Chondrocyte (in vitro differentiated cells): ENCODE data around the gene WFDC1. TPM values are rescaled to one million over a fixed set of nuclear protein-coding genes. Genes with fewer than 3 reads are reported as not detected.

Source experiments
- DNase-seq: peaks from one replicate; pipeline ENCODE4 v3.0.0; 2021; ENCODE audit warnings: mixed read lengths, low spot score
- H3K27ac Mint-ChIP-seq: one replicate; pipeline ENCODE4 v1.8.0; 2021; ENCODE audit warnings: mild to moderate bottlenecking, moderate library complexity, mixed read lengths; ENCODE audit not compliant: unreplicated experiment
- H3K27me3 Mint-ChIP-seq: 2 replicates; pipeline ENCODE4 v1.8.0; 2021; ENCODE audit warnings: low read depth, mixed read lengths
- H3K36me3 Mint-ChIP-seq: 2 replicates; pipeline ENCODE4 v1.8.0; 2021; ENCODE audit warnings: low read depth, mixed read lengths
- H3K4me1 Mint-ChIP-seq: 2 replicates; pipeline ENCODE4 v1.8.0; 2021; ENCODE audit warnings: low read depth, mild to moderate bottlenecking, mixed read lengths
- H3K4me3 Mint-ChIP-seq: one replicate; pipeline ENCODE4 v1.8.0; 2021; ENCODE audit warnings: mild to moderate bottlenecking, moderate library complexity, mixed read lengths; ENCODE audit not compliant: unreplicated experiment
- H3K9me3 Mint-ChIP-seq: 2 replicates; pipeline ENCODE4 v1.8.0; 2021; ENCODE audit warnings: low read depth, mixed read lengths
- total RNA-seq: library from RNA; stranded (reverse); gene quantifications from 3 replicates; pipeline ENCODE4 v1.2.1, GENCODE V29; 2021
- TF ChIP-seq, protein P1 (sequence below): fragments of 200-600 bp; sonication (generic); IDR thresholded peaks from 2 replicates; pipeline ENCODE4 v1.5.0; 2021; ENCODE audit warnings: antibody characterized with exemption, mild to moderate bottlenecking, moderate library complexity

WFDC1 gene
- total RNA-seq, 1 donor from 2014 or later, result 5.6 TPM

DNA sequence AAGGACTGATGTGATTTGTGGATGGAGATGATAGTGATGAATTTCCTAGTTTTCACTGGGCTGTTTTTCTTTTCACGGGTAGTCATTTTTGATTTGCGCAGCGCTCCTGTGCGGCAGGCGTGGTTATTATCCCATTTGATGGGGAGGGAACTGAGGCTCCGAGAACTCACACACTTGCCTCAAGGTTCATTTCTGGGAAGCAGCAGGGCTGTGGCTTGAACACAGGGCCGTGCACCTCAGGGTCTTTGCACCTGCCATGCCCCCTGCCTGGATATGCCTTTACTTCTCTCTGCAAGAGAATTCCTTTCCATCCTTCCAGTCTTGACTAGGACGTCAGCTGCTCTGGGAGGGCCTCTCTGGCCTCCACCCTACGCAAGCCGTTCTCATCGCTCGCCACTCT is 16.3 kb upstream of the WFDC1 start:
- Mint-ChIP-seq H3K4me3 (no peak overlapping the region), H3K36me3 (no peaks in the 10 kb centered on the region), H3K27me3 (peaks cover 33% of the 10 kb centered on the region), H3K27ac (no peak overlapping the region), H3K9me3 (no peaks in the 10 kb centered on the region), H3K4me1 (peaks cover 3% of the 10 kb centered on the region)
- peak; percentile 36 for DNase-seq
- TF ChIP-seq, protein P1, sequence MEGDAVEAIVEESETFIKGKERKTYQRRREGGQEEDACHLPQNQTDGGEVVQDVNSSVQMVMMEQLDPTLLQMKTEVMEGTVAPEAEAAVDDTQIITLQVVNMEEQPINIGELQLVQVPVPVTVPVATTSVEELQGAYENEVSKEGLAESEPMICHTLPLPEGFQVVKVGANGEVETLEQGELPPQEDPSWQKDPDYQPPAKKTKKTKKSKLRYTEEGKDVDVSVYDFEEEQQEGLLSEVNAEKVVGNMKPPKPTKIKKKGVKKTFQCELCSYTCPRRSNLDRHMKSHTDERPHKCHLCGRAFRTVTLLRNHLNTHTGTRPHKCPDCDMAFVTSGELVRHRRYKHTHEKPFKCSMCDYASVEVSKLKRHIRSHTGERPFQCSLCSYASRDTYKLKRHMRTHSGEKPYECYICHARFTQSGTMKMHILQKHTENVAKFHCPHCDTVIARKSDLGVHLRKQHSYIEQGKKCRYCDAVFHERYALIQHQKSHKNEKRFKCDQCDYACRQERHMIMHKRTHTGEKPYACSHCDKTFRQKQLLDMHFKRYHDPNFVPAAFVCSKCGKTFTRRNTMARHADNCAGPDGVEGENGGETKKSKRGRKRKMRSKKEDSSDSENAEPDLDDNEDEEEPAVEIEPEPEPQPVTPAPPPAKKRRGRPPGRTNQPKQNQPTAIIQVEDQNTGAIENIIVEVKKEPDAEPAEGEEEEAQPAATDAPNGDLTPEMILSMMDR, result no peak

DNA sequence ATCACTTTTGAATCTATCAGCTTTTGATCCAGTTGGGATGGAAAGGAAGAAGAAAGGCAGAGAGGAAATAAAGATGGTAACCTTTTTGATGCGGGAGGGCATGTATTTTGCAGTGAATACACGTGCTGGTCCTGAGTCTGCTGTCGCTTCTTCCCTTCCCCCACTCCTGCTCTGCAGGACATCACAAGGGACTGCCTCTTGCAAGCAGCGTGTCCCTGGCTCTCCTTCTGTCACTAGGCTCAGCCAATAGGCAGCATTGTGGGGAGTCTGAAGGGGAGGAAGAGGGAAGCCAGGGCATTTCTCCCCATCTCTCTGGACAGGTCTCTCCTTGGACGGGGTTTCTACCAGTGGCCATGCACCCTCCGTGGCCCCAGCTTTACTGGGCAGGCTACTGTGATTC is 15.7 kb upstream of the WFDC1 start:
- no peaks in the 10 kb centered on the region for H3K9me3 Mint-ChIP-seq
- H3K36me3 Mint-ChIP-seq, result no peaks in the 10 kb centered on the region
- H3K4me3 Mint-ChIP-seq, result no peak overlapping the region
- peaks cover 8% of the 10 kb centered on the region for H3K4me1 Mint-ChIP-seq
- peak; percentile 51 for DNase-seq
- TF ChIP-seq, protein P1, result no peak
- peaks cover 40% of the 10 kb centered on the region for H3K27me3 Mint-ChIP-seq
- H3K27ac Mint-ChIP-seq, result no peak overlapping the region

DNA sequence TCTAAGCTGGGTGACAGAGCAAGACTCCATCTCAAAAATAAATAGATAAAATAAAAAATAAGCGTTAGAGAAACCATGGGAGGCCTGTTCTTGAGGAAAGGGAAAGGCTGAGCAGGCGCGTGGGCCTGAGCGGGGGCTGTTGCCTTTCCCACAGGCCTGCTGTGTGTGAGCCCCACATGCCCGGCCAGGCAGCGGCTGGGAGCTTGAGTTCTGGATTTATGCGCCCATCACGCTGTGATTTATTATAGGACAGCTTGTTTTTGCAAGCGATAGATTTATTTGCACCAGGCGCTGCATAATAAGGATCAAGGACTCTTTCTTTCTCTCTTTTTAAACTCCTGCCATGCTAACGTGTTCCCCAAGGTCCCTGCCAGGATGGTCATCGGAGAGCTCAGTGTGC is 14.8 kb upstream of the WFDC1 start:
- DNase-seq, result peak; percentile 41
- H3K36me3 Mint-ChIP-seq, result no peaks in the 10 kb centered on the region
- peaks cover 42% of the 10 kb centered on the region for H3K27me3 Mint-ChIP-seq
- no peak overlapping the region for H3K27ac Mint-ChIP-seq
- TF ChIP-seq, protein P1, result no peak
- H3K9me3 Mint-ChIP-seq, result no peaks in the 10 kb centered on the region
- peaks cover 10% of the 10 kb centered on the region for H3K4me1 Mint-ChIP-seq
- no peak overlapping the region for H3K4me3 Mint-ChIP-seq

DNA sequence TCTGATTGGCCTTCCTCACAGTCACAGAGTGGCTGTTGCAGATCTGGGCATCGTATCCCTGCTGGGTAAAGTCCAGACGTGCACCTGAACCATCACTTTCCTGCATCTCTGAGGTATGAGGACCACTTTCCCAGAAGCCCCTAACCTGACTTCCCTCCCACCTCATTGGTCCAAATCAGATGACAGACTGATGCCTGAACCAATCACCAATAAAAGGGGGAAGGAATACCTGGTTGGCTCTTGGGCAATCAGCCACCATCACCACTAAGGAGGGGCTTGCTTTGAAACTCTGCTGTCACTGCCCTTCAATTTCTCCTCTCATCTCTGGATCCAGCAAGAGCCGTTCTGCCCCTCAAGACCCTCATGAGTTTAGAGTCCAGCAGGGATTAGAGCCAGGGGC is 13.6 kb upstream of the WFDC1 start:
- Mint-ChIP-seq H3K36me3 (no peaks in the 10 kb centered on the region), H3K4me1 (peaks cover 10% of the 10 kb centered on the region), H3K9me3 (no peaks in the 10 kb centered on the region), H3K27me3 (peaks cover 34% of the 10 kb centered on the region), H3K27ac (no peak overlapping the region), H3K4me3 (no peak overlapping the region)
- DNase-seq, result no peak
- TF ChIP-seq, protein P1, result no peak

DNA sequence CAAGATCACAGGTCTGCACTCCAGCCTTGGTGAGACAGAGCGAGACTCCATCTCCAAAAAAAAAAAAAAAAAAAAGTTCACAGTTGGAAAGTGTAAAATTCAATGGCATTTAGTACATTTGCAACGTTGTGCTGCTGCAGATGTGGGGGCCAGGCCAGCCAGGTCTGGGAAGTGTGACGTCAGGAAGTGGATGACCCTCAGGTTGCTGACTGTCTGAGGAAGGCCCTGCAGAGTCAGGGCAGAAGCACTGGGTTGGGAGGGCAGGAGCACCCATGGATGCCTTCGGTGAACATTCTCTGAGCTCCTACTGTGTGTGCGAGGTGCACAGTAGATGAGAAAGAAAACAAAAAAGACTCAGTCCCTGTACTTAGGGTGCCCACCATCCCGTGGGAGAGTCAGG is 12.1 kb upstream of the WFDC1 start:
- Mint-ChIP-seq H3K4me3 (no peak overlapping the region), H3K27ac (no peak overlapping the region), H3K36me3 (no peaks in the 10 kb centered on the region), H3K4me1 (peaks cover 19% of the 10 kb centered on the region), H3K9me3 (no peaks in the 10 kb centered on the region), H3K27me3 (peaks cover 34% of the 10 kb centered on the region)
- no peak for DNase-seq
- TF ChIP-seq, protein P1, result no peak
